NT2/D1 (cell line): ENCODE results near the gene RNU6-1.

ENCODE experiments used
- DNase-seq: peaks from one replicate; pipeline ENCODE4 v3.0.0-alpha.2; 2011; ENCODE audit warnings: low read depth, low spot score
- H3K27me3 ChIP-seq: 2 replicates; pipeline ENCODE4 v1.6.0; 2011; ENCODE audit warnings: mild to moderate bottlenecking; ENCODE audit not compliant: insufficient read length, insufficient read depth
- H3K36me3 ChIP-seq: 2 replicates; pipeline ENCODE4 v1.6.1; 2011; ENCODE audit warnings: mild to moderate bottlenecking, low read length, mixed read lengths; ENCODE audit not compliant: insufficient read depth, insufficient read length
- H3K4me1 ChIP-seq: 2 replicates; pipeline ENCODE4 v1.5.1; 2011; ENCODE audit not compliant: insufficient read depth, insufficient read length
- H3K4me3 ChIP-seq: 2 replicates; pipeline ENCODE4 v1.5.1; 2011; ENCODE audit warnings: low read depth; ENCODE audit not compliant: insufficient read length
- H3K9ac ChIP-seq: 2 replicates; pipeline ENCODE4 v1.6.0; 2011; ENCODE audit warnings: low read depth; ENCODE audit not compliant: insufficient read length
- H3K9me3 ChIP-seq: 2 replicates; pipeline ENCODE4 v1.5.1; 2011; ENCODE audit warnings: mild to moderate bottlenecking, low read length; ENCODE audit not compliant: insufficient read depth
- SUZ12 ChIP-seq: IDR thresholded peaks from 2 replicates; pipeline ENCODE4 v1.6.1; 2011; ENCODE audit not compliant: insufficient read length, insufficient read depth; ENCODE audit errors: extremely low read depth
- YY1 ChIP-seq: IDR thresholded peaks from 2 replicates; pipeline ENCODE4 v1.6.1; 2011; ENCODE audit not compliant: insufficient read length, insufficient read depth
- ZNF274 ChIP-seq: IDR thresholded peaks from 2 replicates; pipeline ENCODE4 v1.6.1; 2011; ENCODE audit warnings: mild to moderate bottlenecking, low read depth, low read length

The RNU6-1 gene

DNA sequence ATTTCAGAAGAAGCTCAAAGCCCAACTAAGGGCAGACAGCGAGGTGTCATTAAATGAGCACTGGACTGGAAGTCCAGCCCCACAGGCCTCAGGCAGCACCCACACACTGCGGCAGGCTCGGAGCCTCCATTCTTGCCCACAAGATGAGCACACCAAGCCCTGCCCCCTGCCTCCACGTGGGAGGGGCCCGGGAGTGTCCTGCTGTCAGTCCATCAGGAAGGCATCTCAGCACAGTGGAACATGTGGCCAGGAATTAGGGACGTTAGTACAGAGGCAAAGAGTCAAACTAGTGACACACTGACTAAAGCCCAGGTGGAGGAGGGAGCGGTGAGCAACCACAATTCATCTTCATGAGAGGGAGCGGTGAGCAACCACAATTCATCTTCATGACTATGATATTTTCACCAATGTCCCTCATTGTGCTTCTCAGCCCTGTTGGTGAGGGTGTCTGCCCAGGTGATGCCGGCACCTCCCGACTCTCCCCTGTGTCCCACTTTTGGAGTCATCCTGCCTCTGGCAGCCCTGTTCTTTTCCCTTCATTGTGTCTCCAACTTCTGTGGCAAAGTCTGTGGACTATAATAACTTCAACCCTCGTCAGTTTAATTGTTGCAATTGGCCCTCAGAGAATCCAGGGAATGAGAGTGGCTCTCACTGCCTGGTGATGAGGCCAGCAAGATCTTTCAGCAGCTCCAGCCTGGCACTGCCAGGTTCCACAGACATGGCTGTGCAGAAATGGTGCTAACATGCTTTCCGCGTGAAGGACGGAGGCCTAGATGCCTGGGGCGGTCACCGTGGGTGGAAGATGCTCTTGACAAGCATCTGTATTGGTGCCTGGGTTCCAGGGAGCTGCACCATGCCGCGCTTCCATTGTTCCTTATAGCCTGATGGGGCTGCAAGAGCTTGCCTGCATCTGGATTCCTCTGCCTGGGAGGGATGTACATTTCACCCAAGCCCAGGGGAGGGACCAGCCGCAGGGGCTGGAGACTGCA, 37.6 kb downstream of the RNU6-1 start:
- H3K4me3 ChIP-seq = no peak overlapping the region
- DNase-seq = no peak
- no peak overlapping the region for H3K9ac ChIP-seq
- H3K9me3 ChIP-seq = no peaks in the 10 kb centered on the region
- H3K27me3 ChIP-seq = no peaks in the 10 kb centered on the region
- H3K36me3 ChIP-seq = no peaks in the 10 kb centered on the region
- peaks cover 23% of the 10 kb centered on the region for H3K4me1 ChIP-seq
- TF ChIP-seq YY1 (no peak), SUZ12 (no peak), ZNF274 (no peak)

DNA sequence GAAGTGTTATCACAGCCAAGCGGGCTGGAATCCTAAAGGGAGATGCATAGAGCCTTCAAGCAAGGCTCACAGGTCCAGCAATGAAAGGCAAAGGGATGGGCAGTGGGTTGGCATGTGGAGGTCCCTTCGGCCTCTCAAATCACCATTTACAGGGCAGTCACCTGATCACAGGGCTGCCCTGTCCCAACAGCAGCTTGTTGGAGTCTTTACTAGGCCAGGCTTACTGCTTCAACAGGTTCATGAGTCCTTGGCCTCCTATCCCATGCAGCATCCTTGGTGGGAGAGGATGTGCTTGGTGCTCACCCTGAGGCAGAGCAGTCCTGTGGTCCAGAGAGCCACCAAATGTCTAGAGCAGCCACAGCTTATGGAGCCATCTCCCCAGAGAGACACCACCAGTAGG, 38.7 kb downstream of the RNU6-1 start:
- TF ChIP-seq SUZ12 = no peak
- TF ChIP-seq YY1 = no peak
- no peak for TF ChIP-seq ZNF274
- Histone ChIP-seq H3K27me3 (no peaks in the 10 kb centered on the region), H3K36me3 (no peaks in the 10 kb centered on the region), H3K4me3 (no peak overlapping the region), H3K4me1 (peaks cover 23% of the 10 kb centered on the region), H3K9ac (no peak overlapping the region), H3K9me3 (no peaks in the 10 kb centered on the region)
- no peak for DNase-seq

DNA sequence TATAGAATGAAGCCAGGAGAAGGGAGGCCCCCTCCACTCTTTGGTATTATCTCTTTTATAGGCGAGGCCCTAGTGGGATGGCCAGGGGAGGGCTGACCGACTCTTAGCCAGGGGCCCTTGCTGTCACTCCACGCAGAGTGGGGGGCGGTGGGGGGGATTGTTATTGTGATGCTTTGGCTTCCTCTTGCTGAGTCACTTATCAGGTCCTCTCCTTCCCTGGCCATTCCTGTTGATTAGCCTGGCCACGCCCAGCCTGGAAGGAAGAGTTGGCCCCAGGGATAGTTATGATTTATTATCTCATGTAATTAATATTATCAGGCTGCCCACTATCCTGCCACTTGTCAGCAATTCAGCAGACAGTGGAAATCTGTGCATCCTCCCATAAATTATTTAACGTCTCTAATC, 40.0 kb downstream of the RNU6-1 start:
- H3K9ac ChIP-seq = no peak overlapping the region
- no peaks in the 10 kb centered on the region for H3K27me3 ChIP-seq
- peaks cover 12% of the 10 kb centered on the region for H3K9me3 ChIP-seq
- H3K4me1 ChIP-seq = peaks cover 13% of the 10 kb centered on the region
- no peaks in the 10 kb centered on the region for H3K36me3 ChIP-seq
- TF ChIP-seq ZNF274 = no peak
- TF ChIP-seq SUZ12 = no peak
- TF ChIP-seq YY1 = no peak
- no peak overlapping the region for H3K4me3 ChIP-seq
- DNase-seq = no peak

DNA sequence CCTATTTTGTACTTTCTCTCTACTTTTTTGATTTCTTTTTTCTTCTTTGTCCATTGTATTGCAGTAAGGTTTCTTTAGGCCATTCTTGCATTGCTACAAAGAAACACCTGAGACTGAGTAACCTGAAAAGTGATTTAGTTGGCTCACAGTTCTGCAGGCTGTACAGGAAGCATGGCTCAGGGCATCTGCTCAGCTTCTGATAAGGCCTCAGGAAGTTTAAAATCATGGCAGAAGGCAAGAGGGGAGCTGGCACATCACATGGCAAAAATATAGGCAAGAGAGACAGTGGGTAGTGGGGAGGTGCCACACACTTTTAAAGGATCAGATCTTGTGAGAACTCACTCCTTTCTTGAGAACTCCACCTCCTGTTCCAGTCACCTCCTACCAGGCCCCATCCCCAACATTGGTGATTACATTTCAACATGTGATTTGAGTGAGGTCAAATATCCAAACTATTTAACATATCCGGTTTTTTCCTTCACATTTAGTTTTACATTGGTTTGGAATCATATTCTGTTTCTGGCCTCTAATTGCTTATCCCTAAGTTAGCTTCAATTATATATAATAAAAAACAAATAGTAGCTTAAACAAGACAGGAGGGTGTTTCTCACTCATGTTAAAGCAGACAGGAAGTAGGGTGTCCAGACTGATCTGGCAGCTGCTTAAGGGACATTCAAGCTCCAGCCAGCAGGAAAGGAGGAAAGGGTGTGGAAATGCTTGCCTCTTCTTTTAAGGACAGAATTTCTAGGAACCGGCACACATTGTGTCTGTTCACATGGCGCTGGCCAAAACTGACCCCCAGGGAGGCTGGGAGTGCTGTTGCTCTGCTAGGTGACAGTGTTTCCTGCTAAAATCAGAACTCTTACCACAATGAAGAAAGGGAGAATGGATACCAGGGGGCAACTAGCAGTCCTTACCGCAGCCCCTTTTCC, 43.4 kb downstream of the RNU6-1 start:
- Histone ChIP-seq H3K9ac (no peak overlapping the region), H3K4me1 (peaks cover 5% of the 10 kb centered on the region), H3K36me3 (no peaks in the 10 kb centered on the region), H3K4me3 (no peak overlapping the region), H3K9me3 (peaks cover 15% of the 10 kb centered on the region), H3K27me3 (no peaks in the 10 kb centered on the region)
- DNase-seq = no peak
- no peak for TF ChIP-seq SUZ12
- TF ChIP-seq YY1 = no peak
- no peak for TF ChIP-seq ZNF274

DNA sequence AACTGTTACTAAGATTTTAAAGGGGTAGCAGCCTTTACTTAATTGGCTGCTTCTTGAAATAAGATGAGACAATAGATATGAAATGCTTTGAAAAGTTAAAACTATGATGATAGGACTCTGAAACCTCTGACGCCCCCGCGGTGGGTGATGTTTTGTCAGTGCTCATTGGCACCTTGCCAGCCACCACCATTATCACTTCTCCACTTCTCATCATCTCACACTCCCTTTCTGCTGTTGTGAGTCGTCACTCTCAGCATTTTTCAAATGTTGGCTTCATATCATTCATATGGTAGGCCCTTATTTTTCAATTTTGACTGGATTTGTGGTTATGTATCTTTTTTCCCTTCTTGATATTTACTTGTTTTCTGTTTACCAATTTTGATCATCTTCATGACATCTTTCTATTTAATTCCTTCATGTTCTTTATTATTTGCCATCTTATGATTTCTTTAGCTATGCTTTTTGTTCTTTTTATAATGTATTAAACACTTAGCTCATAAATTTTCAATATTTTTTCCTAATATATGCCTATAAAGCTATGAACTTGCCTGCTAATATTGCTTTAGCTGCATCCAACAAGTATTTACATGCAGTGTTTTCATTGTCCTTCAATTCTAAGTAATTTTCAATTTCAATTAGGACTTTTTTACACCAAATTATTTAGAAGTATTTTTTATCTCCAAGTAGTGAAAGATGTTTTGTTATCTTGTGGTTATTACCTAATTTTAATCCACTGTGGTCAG, 44.8 kb downstream of the RNU6-1 start:
- DNase-seq = no peak
- H3K9me3 ChIP-seq = peaks cover 15% of the 10 kb centered on the region
- H3K4me3 ChIP-seq = no peak overlapping the region
- H3K9ac ChIP-seq = no peak overlapping the region
- H3K36me3 ChIP-seq = no peaks in the 10 kb centered on the region
- no peaks in the 10 kb centered on the region for H3K27me3 ChIP-seq
- peaks cover 5% of the 10 kb centered on the region for H3K4me1 ChIP-seq
- TF ChIP-seq YY1 (no peak), ZNF274 (no peak), SUZ12 (no peak)

DNA sequence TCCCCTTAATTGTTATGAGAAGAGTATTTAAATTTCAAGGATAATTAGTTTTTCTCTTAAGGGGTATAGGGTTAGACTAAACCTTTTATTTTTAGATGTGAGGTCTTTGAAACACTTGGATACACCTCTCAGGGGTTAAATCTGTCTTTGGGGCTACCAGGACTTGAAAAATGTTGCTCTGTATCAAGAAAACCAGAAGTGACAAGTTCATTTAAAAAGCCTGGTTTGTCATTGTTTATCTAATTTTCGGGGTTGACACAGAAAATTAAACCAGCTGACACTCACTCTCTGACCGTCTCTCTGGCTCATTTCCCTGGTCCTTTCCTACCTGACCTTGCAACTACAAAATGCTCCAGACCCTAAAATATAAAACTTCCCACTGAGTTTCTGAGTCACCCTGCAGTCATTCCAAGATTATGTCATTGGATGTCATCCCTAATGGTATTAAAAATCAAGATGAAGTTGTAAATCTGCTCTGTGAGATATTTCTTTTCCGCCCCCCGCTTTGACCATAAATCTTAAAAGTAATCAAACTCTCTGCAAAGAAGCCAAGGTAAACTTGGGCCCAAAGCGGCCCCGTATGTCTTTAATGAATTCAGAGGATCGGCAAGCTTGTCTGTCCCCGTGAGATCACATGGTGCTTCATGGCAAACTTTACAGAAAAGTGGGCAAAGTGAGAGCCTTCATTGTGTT, 47.4 kb downstream of the RNU6-1 start:
- no peak overlapping the region for H3K9ac ChIP-seq
- H3K4me3 ChIP-seq = no peak overlapping the region
- no peaks in the 10 kb centered on the region for H3K36me3 ChIP-seq
- no peaks in the 10 kb centered on the region for H3K27me3 ChIP-seq
- H3K9me3 ChIP-seq = peaks cover 15% of the 10 kb centered on the region
- no peak for TF ChIP-seq YY1
- no peak for TF ChIP-seq ZNF274
- no peak for TF ChIP-seq SUZ12
- no peak for DNase-seq
- H3K4me1 ChIP-seq = no peaks in the 10 kb centered on the region
